ENCODE measurements around the gene C1GALT1.

The C1GALT1 gene

DNA sequence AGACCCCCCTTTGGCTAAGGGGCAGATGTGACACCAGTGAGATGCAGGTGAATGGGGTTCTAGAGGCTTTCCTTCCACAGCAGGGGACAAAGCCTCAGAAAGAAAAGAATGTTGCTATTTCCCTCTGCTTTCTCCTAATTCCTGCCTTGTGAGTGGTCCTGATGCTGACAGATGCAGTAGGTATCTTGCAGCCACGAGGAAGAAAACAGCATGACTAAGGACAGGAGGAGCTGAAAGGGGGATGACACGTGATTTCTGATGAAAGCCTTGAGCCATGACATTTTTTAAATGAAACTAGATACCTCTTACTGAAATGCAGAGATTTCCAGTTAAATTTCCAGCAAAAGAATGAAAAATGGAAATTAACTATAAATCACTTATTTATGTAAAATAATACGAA, 92.4 kb downstream of the C1GALT1 start:
- Histone ChIP-seq H3K9me3 (ENCODE audit: control insufficient read depth, insufficient read depth, low read depth, low read length) (no peaks in the 10 kb centered on the region), H3K36me3 (ENCODE audit: control insufficient read depth in 2 of 2, insufficient read depth in 1 of 2, low read length in 2 of 2) (no peaks in the 10 kb centered on the region), H3K4me1 (ENCODE audit: control insufficient read depth, insufficient read depth, low read length) (no peaks in the 10 kb centered on the region), H3K27ac (ENCODE audit: extremely low read depth, low read depth, low read length) (no peak overlapping the region), H3K4me3 (ENCODE audit: low read depth, low read length) (no peak overlapping the region)
- ChIA-PET CTCF (no interaction called here), POLR2A (no interaction called here)
- TF ChIP-seq ZNF548 (tag by site-specific recombination; IDR thresholded peaks at IDR 0.05) (no peak), ZNF416 (tag by site-specific recombination; IDR thresholded peaks at IDR 0.05) (no peak)

DNA sequence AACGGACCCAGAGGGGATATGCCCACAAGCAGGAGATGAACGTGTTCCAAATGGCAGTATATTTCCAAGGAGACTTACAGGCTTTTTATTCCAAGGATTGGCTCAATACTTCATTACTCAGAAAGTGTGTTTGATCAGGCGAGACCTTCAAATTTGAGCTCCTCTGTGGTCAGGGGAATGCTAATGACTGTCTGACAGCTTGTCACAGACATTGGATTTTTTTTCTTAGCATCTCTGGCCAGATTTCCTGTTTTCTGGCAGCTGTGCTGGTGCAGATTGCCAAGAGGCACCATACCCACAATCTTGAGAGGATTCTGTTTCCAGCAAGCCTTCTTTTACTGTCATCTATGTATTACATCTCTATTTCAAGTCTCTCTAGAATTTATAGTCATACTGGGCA, 93.8 kb downstream of the C1GALT1 start:
- TF ChIP-seq ZNF792 (tag by site-specific recombination; IDR thresholded peaks at IDR 0.05) = no peak
- CTCF ChIA-PET = no interaction called here
- POLR2A ChIA-PET = no interaction called here
- no peaks in the 10 kb centered on the region for H3K4me1 ChIP-seq (ENCODE audit: control insufficient read depth, insufficient read depth, low read length)
- no peak overlapping the region for H3K27ac ChIP-seq (ENCODE audit: extremely low read depth, low read depth, low read length)
- no peak overlapping the region for H3K4me3 ChIP-seq (ENCODE audit: low read depth, low read length)
- H3K36me3 ChIP-seq (ENCODE audit: control insufficient read depth in 2 of 2, insufficient read depth in 1 of 2, low read length in 2 of 2) = no peaks in the 10 kb centered on the region
- no peaks in the 10 kb centered on the region for H3K9me3 ChIP-seq (ENCODE audit: control insufficient read depth, insufficient read depth, low read depth, low read length)

DNA sequence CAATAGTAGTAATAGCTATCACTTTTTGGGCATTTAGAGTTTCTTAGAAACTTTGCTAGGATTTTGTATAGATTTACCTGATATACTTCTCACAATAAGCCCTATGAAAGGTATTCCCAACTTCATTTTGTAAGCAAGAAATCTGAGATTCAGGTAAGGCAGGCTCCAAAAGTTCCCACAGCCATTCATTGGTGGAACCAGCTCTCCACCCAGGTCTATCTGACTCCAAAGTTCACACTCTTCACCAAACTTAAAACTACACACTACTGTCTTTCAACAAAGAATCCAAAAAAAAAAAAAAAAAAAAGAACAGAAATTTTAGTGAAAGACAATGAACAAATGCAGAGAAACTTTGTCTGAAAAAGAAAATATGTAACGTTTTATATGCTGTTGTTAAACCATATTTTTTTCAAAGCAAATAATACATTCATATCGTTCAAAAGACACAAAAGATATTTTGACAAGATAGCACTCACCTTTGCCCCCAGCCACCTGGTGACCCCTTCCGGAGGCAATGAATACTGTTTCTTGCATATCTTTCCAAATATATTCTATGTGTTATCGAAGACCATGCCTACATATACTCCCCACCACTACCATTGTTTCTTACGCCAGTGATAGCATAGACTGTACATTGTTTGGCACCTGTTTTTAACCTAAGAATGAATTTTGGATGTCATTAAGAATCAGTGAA, 108.2 kb downstream of the C1GALT1 start:
- Histone ChIP-seq H3K27ac (ENCODE audit: extremely low read depth, low read depth, low read length) (no peak overlapping the region), H3K4me1 (ENCODE audit: control insufficient read depth, insufficient read depth, low read length) (no peaks in the 10 kb centered on the region), H3K9me3 (ENCODE audit: control insufficient read depth, insufficient read depth, low read depth, low read length) (no peaks in the 10 kb centered on the region), H3K4me3 (ENCODE audit: low read depth, low read length) (no peak overlapping the region), H3K36me3 (ENCODE audit: control insufficient read depth in 2 of 2, insufficient read depth in 1 of 2, low read length in 2 of 2) (no peaks in the 10 kb centered on the region)
- CTCF ChIA-PET = no interaction called here
- TF ChIP-seq ZNF701 (tag by site-specific recombination; IDR thresholded peaks at IDR 0.05) (no peak), ZNF626 (tag by site-specific recombination; IDR thresholded peaks at IDR 0.05) (no peak), ZNF266 (tag by site-specific recombination; IDR thresholded peaks at IDR 0.05; ENCODE audit: low read depth) (no peak)
- POLR2A ChIA-PET = no interaction called here

DNA sequence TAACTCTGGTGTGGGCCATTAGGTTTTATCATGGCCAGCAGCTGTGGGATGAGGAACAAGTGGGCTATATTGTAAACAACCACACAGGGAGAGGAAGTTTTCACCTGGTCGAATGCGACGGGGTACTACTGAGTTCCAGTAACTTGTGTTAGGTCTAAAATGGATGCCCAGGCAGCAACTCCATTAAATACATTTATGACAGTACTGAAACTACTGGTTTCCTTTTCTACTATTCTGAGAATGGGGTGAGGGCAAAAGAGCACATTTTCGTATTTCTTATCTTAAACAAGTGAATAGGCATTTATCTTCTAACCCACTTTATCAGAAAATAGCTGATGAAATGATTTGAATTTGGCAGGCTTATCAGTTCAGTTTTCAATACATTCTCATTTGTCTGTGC, 109.7 kb downstream of the C1GALT1 start:
- Histone ChIP-seq H3K9me3 (ENCODE audit: control insufficient read depth, insufficient read depth, low read depth, low read length) (no peaks in the 10 kb centered on the region), H3K4me3 (ENCODE audit: low read depth, low read length) (no peak overlapping the region), H3K4me1 (ENCODE audit: control insufficient read depth, insufficient read depth, low read length) (no peaks in the 10 kb centered on the region), H3K36me3 (ENCODE audit: control insufficient read depth in 2 of 2, insufficient read depth in 1 of 2, low read length in 2 of 2) (no peaks in the 10 kb centered on the region), H3K27ac (ENCODE audit: extremely low read depth, low read depth, low read length) (no peak overlapping the region)
- TF ChIP-seq ZNF664 (tag by site-specific recombination; IDR thresholded peaks at IDR 0.05) = no peak
- TF ChIP-seq, protein P1, sequence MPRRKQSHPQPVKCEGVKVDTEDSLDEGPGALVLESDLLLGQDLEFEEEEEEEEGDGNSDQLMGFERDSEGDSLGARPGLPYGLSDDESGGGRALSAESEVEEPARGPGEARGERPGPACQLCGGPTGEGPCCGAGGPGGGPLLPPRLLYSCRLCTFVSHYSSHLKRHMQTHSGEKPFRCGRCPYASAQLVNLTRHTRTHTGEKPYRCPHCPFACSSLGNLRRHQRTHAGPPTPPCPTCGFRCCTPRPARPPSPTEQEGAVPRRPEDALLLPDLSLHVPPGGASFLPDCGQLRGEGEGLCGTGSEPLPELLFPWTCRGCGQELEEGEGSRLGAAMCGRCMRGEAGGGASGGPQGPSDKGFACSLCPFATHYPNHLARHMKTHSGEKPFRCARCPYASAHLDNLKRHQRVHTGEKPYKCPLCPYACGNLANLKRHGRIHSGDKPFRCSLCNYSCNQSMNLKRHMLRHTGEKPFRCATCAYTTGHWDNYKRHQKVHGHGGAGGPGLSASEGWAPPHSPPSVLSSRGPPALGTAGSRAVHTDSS (tag by site-specific recombination; IDR thresholded peaks at IDR 0.05) = no peak
- no peak for TF ChIP-seq HOXA7 (CRISPR knock-in tag; IDR thresholded peaks at IDR 0.05; ENCODE audit: borderline replicate concordance)
- no peak for TF ChIP-seq ZNF561 (tag by site-specific recombination; IDR thresholded peaks at IDR 0.05; ENCODE audit: borderline replicate concordance)
- no peak for TF ChIP-seq ZNF571 (tag by site-specific recombination; IDR thresholded peaks at IDR 0.05)
- TF ChIP-seq ZNF473 (tag by site-specific recombination; IDR thresholded peaks at IDR 0.05) = no peak
- no peak for TF ChIP-seq ZNF510 (tag by site-specific recombination; IDR thresholded peaks at IDR 0.05; ENCODE audit: insufficient replicate concordance)
- TF ChIP-seq, protein P2, sequence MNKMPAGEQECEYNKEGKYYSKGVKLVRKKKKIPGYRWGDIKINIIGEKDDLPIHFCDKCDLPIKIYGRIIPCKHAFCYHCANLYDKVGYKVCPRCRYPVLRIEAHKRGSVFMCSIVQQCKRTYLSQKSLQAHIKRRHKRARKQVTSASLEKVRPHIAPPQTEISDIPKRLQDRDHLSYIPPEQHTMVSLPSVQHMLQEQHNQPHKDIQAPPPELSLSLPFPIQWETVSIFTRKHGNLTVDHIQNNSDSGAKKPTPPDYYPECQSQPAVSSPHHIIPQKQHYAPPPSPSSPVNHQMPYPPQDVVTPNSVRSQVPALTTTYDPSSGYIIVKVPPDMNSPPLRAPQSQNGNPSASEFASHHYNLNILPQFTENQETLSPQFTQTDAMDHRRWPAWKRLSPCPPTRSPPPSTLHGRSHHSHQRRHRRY (tag by site-specific recombination; IDR thresholded peaks at IDR 0.05) = no peak
- TF ChIP-seq ZNF335 (tag by site-specific recombination; conservative IDR thresholded peaks at IDR 0.05) = no peak
- TF ChIP-seq, protein P3, sequence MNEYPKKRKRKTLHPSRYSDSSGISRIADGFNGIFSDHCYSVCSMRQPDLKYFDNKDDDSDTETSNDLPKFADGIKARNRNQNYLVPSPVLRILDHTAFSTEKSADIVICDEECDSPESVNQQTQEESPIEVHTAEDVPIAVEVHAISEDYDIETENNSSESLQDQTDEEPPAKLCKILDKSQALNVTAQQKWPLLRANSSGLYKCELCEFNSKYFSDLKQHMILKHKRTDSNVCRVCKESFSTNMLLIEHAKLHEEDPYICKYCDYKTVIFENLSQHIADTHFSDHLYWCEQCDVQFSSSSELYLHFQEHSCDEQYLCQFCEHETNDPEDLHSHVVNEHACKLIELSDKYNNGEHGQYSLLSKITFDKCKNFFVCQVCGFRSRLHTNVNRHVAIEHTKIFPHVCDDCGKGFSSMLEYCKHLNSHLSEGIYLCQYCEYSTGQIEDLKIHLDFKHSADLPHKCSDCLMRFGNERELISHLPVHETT (tag by site-specific recombination; IDR thresholded peaks at IDR 0.05) = no peak
- ChIA-PET CTCF (interaction anchor here (0.7 kb wide), 2 partner anchors 11 to 18 kb away, joined by 3 to 4 read pairs; no protein-coding TSS in a partner anchor), POLR2A (no interaction called here)

Measured in HEK293 (cell line).